HG03460 (cell line): Measurements from ENCODE around the gene CDH26.

Source experiments
- ATAC-seq: cut with Tn5 transposase; IDR thresholded peaks from one replicate; pipeline ENCODE4 v1.9.1; 2021; ENCODE audit not compliant: unreplicated experiment

CDH26 gene

DNA sequence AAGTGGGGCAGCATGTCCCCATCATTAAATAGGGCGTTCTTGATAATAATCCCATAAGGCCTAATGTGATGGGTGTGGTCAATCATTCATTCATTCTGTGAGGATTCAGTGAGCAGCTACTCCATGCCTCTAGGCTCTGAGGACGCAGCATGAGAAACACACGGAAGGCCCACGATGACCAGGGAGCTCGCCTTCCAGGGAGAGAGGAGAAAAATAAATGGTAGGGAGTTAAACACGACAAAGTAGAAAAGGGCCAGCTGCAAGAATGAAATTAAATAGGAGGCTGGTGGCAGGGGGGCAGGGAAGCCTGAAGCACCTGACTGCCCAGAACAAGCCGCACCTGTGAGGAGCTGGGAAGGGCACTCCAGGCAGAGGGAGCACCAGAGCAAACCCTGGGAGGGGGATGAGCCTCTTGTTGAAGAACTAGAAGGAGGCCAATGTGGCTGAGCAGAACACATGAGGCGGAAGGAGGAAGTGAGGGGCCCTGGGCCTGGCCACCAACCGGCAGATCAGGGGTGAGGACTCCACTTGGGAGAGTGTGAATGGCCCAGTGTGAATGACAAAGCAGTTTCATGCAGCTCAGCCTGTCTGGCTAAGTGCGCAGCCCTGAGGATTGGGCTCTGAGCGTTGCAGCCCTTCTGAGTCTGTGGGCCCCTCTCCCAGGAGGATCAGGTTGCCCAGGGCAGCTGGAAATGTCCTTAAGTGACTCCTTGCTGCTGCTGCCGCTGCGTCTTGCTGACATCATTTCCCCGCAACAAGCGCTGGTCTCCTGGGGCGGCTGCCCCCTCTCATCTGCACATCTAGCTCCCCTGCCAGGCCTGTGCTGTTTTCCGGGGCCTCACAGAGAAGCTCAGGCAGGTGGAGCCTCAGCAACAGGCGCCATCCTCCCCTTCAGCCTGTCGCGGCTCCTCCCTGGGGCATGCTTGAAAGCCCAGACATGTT is 99.9 kb downstream of the CDH26 start:
- no peak for ATAC-seq

DNA sequence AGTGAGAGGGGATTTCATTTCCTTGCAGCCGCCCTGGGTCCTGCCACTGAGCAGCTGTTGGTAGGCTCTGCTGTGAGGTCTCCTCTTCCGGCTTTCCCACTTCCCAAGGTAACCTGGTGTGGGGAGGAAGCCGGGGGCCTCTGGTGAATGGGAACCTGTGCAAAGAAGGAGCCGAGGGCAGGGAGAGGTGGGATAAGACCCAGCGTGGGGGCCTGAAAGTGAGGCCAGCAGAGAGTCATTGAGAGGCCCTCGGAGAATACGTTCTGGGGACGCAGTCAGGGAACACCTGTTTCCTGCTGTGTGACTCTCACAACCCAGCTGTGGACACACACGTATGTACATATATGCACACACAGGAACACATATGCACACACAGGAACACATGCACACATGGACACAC is 100.7 kb downstream of the CDH26 start:
- ATAC-seq: no peak

DNA sequence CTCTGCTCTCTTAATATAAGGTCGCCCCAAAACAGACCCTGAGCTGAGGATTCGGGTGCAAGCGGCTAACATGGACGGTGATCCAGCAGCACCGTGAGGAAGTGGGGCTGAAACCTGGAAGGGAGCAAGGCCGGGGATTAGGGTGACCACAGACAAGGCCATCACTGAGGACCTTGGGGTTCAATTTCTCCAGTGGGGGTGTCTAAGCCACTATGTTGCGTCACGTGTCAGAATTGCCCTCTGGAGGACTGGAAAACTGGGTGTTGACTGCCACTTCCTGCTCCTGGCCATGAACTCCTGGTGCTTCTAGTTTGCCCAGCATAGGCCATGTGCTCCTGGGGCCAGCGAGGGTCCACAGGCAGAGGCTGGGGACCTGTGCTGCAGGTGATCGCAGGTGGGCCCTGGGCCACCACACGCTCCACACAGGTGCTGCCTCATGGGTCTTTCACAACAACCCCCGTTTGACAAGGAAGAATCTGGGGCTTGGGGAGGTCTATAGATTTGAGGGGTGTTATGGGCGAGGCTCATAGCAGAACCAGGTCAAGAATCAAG is 101.9 kb downstream of the CDH26 start:
- ATAC-seq: no peak

DNA sequence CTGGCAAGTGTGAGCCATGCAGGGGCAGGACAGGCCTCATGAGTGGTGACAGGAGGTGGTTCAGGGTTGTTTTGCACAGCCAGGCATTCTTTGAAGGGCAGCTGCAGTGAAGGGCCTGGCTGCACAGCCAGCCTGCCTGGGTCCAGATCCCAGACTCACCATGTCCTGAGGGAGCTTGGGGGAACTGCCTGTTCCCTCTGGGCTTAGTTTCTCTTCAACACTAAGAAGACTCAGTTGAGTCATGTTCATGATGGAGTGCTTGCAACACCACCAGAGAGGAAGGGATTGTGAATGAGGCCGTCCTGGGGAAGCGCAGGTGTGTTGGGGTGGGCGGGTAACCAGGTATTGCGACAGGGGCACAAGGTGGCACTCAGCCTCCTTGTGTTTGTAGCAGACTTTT is 102.4 kb downstream of the CDH26 start:
- ATAC-seq: no peak

DNA sequence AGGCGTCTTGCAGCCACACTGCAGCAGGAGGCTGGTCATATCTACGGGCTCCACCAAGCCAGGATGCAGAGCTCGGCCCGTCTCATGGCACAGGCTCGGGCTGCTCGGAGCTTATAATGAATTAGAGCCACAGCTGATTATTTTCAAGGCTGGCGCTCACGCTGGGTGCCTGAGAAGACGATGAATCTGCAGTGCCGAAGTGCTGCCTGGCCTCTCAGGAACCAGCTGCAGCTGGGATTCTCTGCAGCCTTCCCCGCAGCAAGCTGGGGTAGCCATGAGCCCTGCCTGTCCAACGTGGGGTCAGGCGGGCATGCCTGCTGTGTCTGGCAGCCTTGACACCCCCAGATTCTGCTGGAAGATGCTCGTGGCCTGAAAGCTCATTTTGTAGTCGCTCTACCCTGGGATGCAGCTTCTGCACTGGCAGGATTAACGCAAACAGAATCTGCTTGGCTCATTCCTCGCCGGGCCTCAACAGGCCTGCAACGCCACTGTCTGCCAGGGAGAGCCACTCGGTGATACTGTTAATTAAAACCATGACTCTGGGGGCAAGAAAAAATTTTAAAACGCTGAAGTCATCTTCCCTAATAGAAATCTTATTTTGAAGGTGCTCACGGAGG is 104.3 kb downstream of the CDH26 start:
- ATAC-seq: no peak

DNA sequence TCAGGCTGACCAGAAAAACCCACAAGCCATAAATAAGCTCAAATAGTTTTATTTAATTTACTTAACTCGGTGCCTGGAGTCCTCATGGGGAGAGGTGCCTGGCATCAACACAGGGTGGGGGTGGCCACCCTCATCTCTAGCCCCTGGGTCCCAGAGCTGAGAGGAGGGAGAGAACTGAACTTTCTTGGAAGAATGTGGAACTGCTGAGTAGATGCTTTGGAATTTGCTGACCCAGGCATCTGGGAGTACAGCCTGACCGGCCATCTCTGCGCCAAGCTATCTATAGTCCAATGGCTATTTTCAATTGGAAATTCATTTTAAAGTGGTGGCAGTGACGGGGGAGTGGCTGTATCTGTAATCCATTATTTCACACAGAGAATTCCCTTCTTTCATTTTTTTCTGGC is 104.8 kb downstream of the CDH26 start:
- no peak for ATAC-seq

DNA sequence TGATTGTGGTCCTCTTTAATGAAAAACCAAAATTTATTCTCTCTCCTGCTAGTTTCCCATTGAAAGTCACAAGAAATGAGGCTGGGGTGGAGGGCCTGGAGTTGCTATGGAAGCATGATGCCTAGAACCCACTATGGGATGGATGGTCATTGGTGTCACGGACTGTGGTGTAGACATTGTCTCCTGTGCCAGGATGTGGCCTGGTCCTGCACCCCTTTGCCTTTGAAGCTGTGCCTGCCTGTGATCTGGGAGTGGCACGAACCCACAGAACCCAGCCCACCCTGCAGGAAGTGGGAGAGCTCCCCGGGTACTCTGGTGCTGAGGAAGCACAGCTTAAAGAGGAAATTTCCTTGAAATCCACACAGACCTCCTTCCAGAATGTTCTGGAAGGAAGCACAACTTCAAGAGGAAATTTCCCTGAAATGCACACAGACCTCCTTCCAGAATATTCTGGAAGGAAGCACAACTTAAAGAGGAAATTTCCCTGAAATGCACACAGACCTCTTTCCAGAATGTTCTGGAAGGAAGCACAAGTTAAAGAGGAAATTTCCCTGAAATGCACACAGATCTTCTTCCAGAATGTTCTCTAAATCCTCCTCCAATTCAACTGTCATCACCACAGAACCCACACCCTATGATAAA is 105.6 kb downstream of the CDH26 start:
- ATAC-seq: no peak
